ENCODE measurements around the gene ATXN1. TPM values are rescaled to one million over a fixed set of nuclear protein-coding genes. Genes with fewer than 3 reads are reported as not detected.
"Not testable (repeated sequence)": the region's sequence is repeated elsewhere in the genome, so short reads cannot be mapped to it uniquely, and the experiment has no call there.

The ATXN1 gene
- total and polyA plus RNA-seq, 2 of the 13 experiments (the other 11 are each of a cell fraction or from before 2014, with no cell fraction given): 20.7 to 39.5 TPM

DNA sequence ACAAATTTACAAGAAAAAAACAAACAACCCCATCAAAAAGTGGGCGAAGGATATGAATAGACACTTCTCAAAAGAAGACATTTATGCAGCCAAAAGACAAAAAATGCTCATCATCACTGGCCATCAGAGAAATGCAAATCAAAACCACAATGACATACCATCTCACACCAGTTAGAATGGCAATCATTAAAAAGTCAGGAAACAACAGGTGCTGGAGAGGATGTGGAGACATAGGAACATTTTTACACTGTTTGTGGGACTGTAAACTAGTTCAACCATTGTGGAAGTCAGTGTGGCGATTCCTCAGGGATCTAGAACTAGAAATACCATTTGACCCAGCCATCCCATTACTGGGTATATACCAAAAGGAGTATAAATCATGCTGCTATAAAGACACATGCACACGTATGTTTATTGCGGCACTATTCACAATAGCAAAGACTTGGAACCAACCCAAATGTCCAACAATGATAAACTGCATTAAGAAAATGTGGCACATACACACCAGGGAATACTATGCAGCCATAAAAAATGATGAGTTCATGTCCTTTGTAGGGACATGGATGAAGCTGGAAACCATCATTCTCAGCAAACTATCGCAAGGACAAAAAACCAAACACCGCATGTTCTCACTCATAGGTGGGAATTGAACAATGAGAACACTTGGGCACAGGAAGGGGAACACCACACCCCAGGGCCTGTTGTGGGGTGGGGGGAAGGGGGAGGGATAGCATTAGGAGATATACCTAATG, 58.5 kb downstream of the ATXN1 start:
- H3K9me3 ChIP-seq (ENCODE audit: low read length); H3K4me2 ChIP-seq (ENCODE audit: low read depth, low read length); BruUV-seq (replicated peaks); DNase-seq (ENCODE audit: low spot score); CTCF ChIA-PET (ENCODE audit: low intra/inter-chr PET ratio, low total read pairs); H2AFZ ChIP-seq (ENCODE audit: low read length); ATAC-seq; POLR2A ChIA-PET; FAIRE-seq; H3K9ac ChIP-seq (ENCODE audit: insufficient read depth, low read depth, low read length); H3K27ac ChIP-seq (ENCODE audit: extremely low read length, insufficient read depth, low read length); in situ Hi-C loops (cut with HindIII; ENCODE audit: extremely low pct_ligation_motif_present, low pct_unique_long_range_greater_than_20kb); H3K4me3 ChIP-seq (replicated peaks in 1 of 3; ENCODE audit: insufficient read depth in 1 of 3, low read depth in 2 of 3, low read length in 3 of 3); H4K20me1 ChIP-seq (ENCODE audit: insufficient read depth, low read length); H3K27me3 ChIP-seq (ENCODE audit: control insufficient read depth in 1 of 2, insufficient read depth in 2 of 2, low read length in 2 of 2); intact Hi-C loops (cut with micrococcal nuclease; ENCODE audit: unreplicated experiment); H3K36me3 ChIP-seq (replicated peaks in 1 of 2; ENCODE audit: control insufficient read depth in 1 of 2, insufficient read depth in 2 of 2, low read length in 2 of 2): not testable (repeated sequence)
- Histone ChIP-seq H3K4me1 (ENCODE audit: insufficient read depth, low read length) (peaks cover 74% of the 10 kb centered on the region), H3K79me2 (ENCODE audit: insufficient read depth, low read length) (peaks cover 63% of the 10 kb centered on the region)
- 98% methylated on average over 4 of the region's 6 CpGs for WGBS (ENCODE audit: low lambda C conversion rate)

DNA sequence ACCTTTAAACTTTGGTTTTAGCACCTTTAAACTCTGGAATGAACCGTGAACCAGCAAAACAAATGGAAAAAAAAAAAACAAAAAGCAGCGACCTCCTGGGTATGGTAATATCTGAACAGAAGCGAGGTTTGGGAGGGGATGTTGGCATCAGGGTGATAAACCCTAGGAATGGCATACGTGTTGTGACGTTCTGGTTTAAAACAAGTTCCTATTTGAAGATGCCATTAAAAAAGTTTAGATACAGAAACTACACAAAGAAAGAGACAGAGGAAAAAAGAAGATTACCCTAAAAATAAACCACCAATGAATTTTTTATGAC, 60.4 kb downstream of the ATXN1 start:
- H3K36me3 ChIP-seq (replicated peaks in 1 of 2; ENCODE audit: control insufficient read depth in 1 of 2, insufficient read depth in 2 of 2, low read length in 2 of 2): 0 out of 5 replicates have a peak, but pooled peaks cover 0 to 3% of the 10 kb centered on the region in 2 experiments
- H3K4me3 ChIP-seq (replicated peaks in 1 of 3; ENCODE audit: insufficient read depth in 1 of 3, low read depth in 2 of 3, low read length in 3 of 3): no peak overlapping the region
- H3K27me3 ChIP-seq (ENCODE audit: control insufficient read depth in 1 of 2, insufficient read depth in 2 of 2, low read length in 2 of 2): no peaks in the 10 kb centered on the region
- peak overlapping the region; percentile 42; the same call in 1 of the 2 replicates for H3K9ac ChIP-seq (ENCODE audit: insufficient read depth, low read depth, low read length)
- ChIA-PET POLR2A (no interaction called here), CTCF (ENCODE audit: low intra/inter-chr PET ratio, low total read pairs) (no interaction called here)
- H3K4me1 ChIP-seq (ENCODE audit: insufficient read depth, low read length): peaks cover 67% of the 10 kb centered on the region
- DNase-seq (ENCODE audit: low spot score) (no peak), FAIRE-seq (no peak), ATAC-seq (no peak)
- peaks cover 7% of the 10 kb centered on the region for H4K20me1 ChIP-seq (ENCODE audit: insufficient read depth, low read length)
- no peaks in the 10 kb centered on the region for H3K9me3 ChIP-seq (ENCODE audit: low read length)
- peaks cover 62% of the 10 kb centered on the region for H3K79me2 ChIP-seq (ENCODE audit: insufficient read depth, low read length)
- intact Hi-C loops (cut with micrococcal nuclease; ENCODE audit: unreplicated experiment) (loop anchor here (2.0 kb wide), 1 partner anchor 52 kb away; no protein-coding TSS in a partner anchor), in situ Hi-C loops (cut with HindIII; ENCODE audit: extremely low pct_ligation_motif_present, low pct_unique_long_range_greater_than_20kb) (no loop called here)
- H2AFZ ChIP-seq (ENCODE audit: low read length): no peak overlapping the region
- TF ChIP-seq HNF4G (IDR thresholded peaks at IDR 0.05; ENCODE audit: borderline replicate concordance, low read depth, low read length): 0 out of 2 replicates have a peak, but pooled peaks have one; percentile 37
- TF ChIP-seq HNF4G (CRISPR knock-in tag; IDR thresholded peaks at IDR 0.05; ENCODE audit: borderline replicate concordance, low read depth): no peak
- no peak for TF ChIP-seq SSRP1 (CRISPR knock-in tag; IDR thresholded peaks at IDR 0.05)
- BruUV-seq (replicated peaks): no TSS peak
- H3K27ac ChIP-seq (ENCODE audit: extremely low read length, insufficient read depth, low read length): peak overlapping the region; percentile 71
- 82% methylated on average over 5 of the region's 5 CpGs for WGBS (ENCODE audit: low lambda C conversion rate)
- H3K4me2 ChIP-seq (ENCODE audit: low read depth, low read length): no peak overlapping the region
